Liver (tissue), 9 donors: ENCODE data around the gene FADS2. TPM values are rescaled to one million over a fixed set of nuclear protein-coding genes. Genes with fewer than 3 reads are reported as not detected.

Source experiments
- DNase-seq: peaks from one replicate; pipeline ENCODE4 v3.0.0-alpha.2; 2017; ENCODE audit warnings: low spot score
- H3K27ac ChIP-seq, 2 donors: one replicate each; pipeline ENCODE4 v1.7.0; 2013; ENCODE audit warnings: inconsistent platforms in 2 of 2, low read length in 2 of 2, control low read depth in 1 of 2, low read depth in 1 of 2, mild to moderate bottlenecking in 1 of 2
- H3K27me3 ChIP-seq, 4 donors: one replicate each; pipeline versions ENCODE4 v1.6.1 to v1.7.0; 2013; ENCODE audit warnings: low read length in 3 of 4, inconsistent platforms in 1 of 4, mild to moderate bottlenecking in 1 of 4, moderate library complexity in 1 of 4; ENCODE audit not compliant: control insufficient read depth in 4 of 4, insufficient read depth in 4 of 4
- H3K36me3 ChIP-seq, 4 donors: one replicate each; pipeline versions ENCODE4 v1.6.1 to v1.7.0; 2013; ENCODE audit warnings: low read length in 3 of 4, mild to moderate bottlenecking in 3 of 4, low read depth in 1 of 4, moderate library complexity in 1 of 4; ENCODE audit not compliant: control insufficient read depth in 4 of 4, insufficient read depth in 3 of 4
- H3K4me1 ChIP-seq, 4 donors: one replicate each; pipeline versions ENCODE4 v1.6.1 to v1.7.0; 2013; ENCODE audit warnings: low read length in 3 of 4, mild to moderate bottlenecking in 3 of 4, moderate library complexity in 1 of 4; ENCODE audit not compliant: control insufficient read depth in 4 of 4, insufficient read depth in 4 of 4
- H3K4me3 ChIP-seq, 3 donors: one replicate each; pipeline versions ENCODE4 v1.6.1 to v1.7.0; 2013; ENCODE audit warnings: low read length in 3 of 3, control low read depth in 1 of 3, low read depth in 1 of 3, mild to moderate bottlenecking in 1 of 3
- H3K9ac ChIP-seq, 2 donors: one replicate each; pipeline ENCODE4 v1.7.0; 2013; ENCODE audit warnings: low read length in 2 of 2, mild to moderate bottlenecking in 2 of 2, moderate library complexity in 2 of 2, control low read depth in 1 of 2, low read depth in 1 of 2
- H3K9me3 ChIP-seq, 4 donors: one replicate each; pipeline versions ENCODE4 v1.6.1 to v1.7.0; 2013; ENCODE audit warnings: low read length in 3 of 4; ENCODE audit not compliant: control insufficient read depth in 4 of 4
- CTCF ChIP-seq: fragments of 150-350 bp; IDR thresholded peaks from 2 replicates; pipeline ENCODE4 v1.5.1; 2017; ENCODE audit warnings: improper control_type of control experiment, low read depth, low read length; ENCODE audit not compliant: missing input control
- EGR1 ChIP-seq, 2 donors: IDR thresholded peaks; 2 replicates each; pipeline ENCODE4 v1.6.1; 2016 to 2018; ENCODE audit warnings: antibody characterized with exemption in 2 of 2, low read depth in 2 of 2
- NR2F2 ChIP-seq: IDR thresholded peaks from 2 replicates; pipeline ENCODE4 v1.6.1; 2016; ENCODE audit warnings: antibody characterized with exemption
- REST ChIP-seq: IDR thresholded peaks from 2 replicates; pipeline ENCODE4 v1.6.1; 2016; ENCODE audit warnings: antibody characterized with exemption, mild to moderate bottlenecking
- SP1 ChIP-seq: IDR thresholded peaks from 2 replicates; pipeline ENCODE4 v1.6.1; 2018; ENCODE audit warnings: antibody characterized with exemption, mild to moderate bottlenecking
- TAF1 ChIP-seq: conservative IDR thresholded peaks from 2 replicates; pipeline ENCODE4 v1.6.1; 2016; ENCODE audit warnings: antibody characterized with exemption, mild to moderate bottlenecking
- ZBTB33 ChIP-seq: IDR thresholded peaks from 2 replicates; pipeline ENCODE4 v1.6.1; 2016; ENCODE audit warnings: antibody characterized with exemption
- WGBS: extraction: QIAGEN DNeasy Blood & Tissue Kit; methylation state at CpG from one replicate; pipeline ENCODE4 v1.1.7; 2013; 5-methylcytosine and 5-hydroxymethylcytosine counted together
- polyA plus RNA-seq, 2 donors: library from polyadenylated mRNA; stranded (reverse) in 1 of 2; unstranded in 1 of 2; fragments of 200-250 nt in 1 of 2; fragments of >200 nt in 1 of 2; fragmentation: Nextera tagmentation in 1 of 2; extraction: Ambion mirVana in 1 of 2; gene quantifications; one replicate each; pipeline versions ENCODE4 v1.2.1 to v1.2.3, GENCODE V29; 2013 to 2015
- total RNA-seq, 2 donors: library from RNA; depleted of rRNA; stranded (reverse); fragments of >200 nt; gene quantifications; one replicate each; pipeline ENCODE4 v1.2.3, GENCODE V29; 2014
- donor health status: healthy.
- donor health status: healthy.
- donor health status: healthy.
- donor health status: healthy.
- donor health status: healthy.

Gene FADS2
- total and polyA plus RNA-seq, 4 donors = 2.8 to 281 (median 84.9) TPM

- TF ChIP-seq CTCF = no peak
Observed at GRCh38 chr11:61873588-61874376, 45.7 kb downstream of the FADS2 start (continued).

GRCh38 chr11:61874377-61874809 lies 46.3 kb downstream of the FADS2 start:
- H3K9me3 ChIP-seq = no peaks in the 10 kb centered on the region
- no peaks in the 10 kb centered on the region for H3K4me1 ChIP-seq
- TF ChIP-seq CTCF (no peak), TAF1 (no peak), EGR1 (IDR thresholded peaks at IDR 0.05; ENCODE audit: low read depth in 2 of 2) (no peak), SP1 (no peak), REST (no peak), NR2F2 (no peak), ZBTB33 (no peak)
- no peak overlapping the region for H3K9ac ChIP-seq
- no peaks in the 10 kb centered on the region for H3K27me3 ChIP-seq
- H3K36me3 ChIP-seq = no peaks in the 10 kb centered on the region
- H3K4me3 ChIP-seq = no peak overlapping the region
- H3K27ac ChIP-seq = no peak overlapping the region
- no peak for DNase-seq
- WGBS = 83% methylated on average over 12 of the region's 12 CpGs

GRCh38 chr11:61874853-61875252 lies 46.8 kb downstream of the FADS2 start:
- Histone ChIP-seq H3K4me3 (no peak overlapping the region), H3K27ac (no peak overlapping the region), H3K4me1 (no peaks in the 10 kb centered on the region), H3K27me3 (no peaks in the 10 kb centered on the region), H3K9me3 (no peaks in the 10 kb centered on the region), H3K9ac (no peak overlapping the region), H3K36me3 (no peaks in the 10 kb centered on the region)
- DNase-seq = no peak
- WGBS = 88% methylated on average over 3 of the region's 3 CpGs
- no peak for TF ChIP-seq EGR1 (IDR thresholded peaks at IDR 0.05; ENCODE audit: low read depth in 2 of 2)
- no peak for TF ChIP-seq CTCF
- no peak for TF ChIP-seq NR2F2
- TF ChIP-seq ZBTB33 = no peak
- no peak for TF ChIP-seq REST
